Smooth muscle cell (in vitro differentiated cells): Measurements from ENCODE around the gene NLRP7. TPM values are rescaled to one million over a fixed set of nuclear protein-coding genes. Genes with fewer than 3 reads are reported as not detected.

Experiments used
- DNase-seq: peaks from one replicate; lab custom pipeline; 2025; ENCODE audit not compliant: unreplicated experiment; lab: John Stamatoyannopoulos, UW
- H2AFZ ChIP-seq: fragments of 200-600 bp; sonication (generic); 2 replicates; pipeline ENCODE4 v1.6.0; 2016; ENCODE audit warnings: antibody characterized with exemption, low read depth, mild to moderate bottlenecking
- H3F3A ChIP-seq: fragments of 200-600 bp; sonication (generic); 2 replicates; pipeline ENCODE4 v1.6.0; 2017; ENCODE audit warnings: antibody characterized with exemption, low read depth
- H3K27ac ChIP-seq: fragments of 200-600 bp; sonication (generic); 2 replicates; pipeline ENCODE4 v1.5.1; 2016; ENCODE audit warnings: low read depth, mild to moderate bottlenecking
- H3K27me3 ChIP-seq: fragments of 200-600 bp; sonication (generic); 2 replicates; pipeline ENCODE4 v1.6.1; 2016; ENCODE audit warnings: low read depth, mild to moderate bottlenecking
- H3K36me3 ChIP-seq: fragments of 200-600 bp; sonication (generic); 2 replicates; pipeline ENCODE4 v1.5.1; 2016; ENCODE audit warnings: low read depth
- H3K4me1 ChIP-seq: fragments of 200-600 bp; sonication (generic); 2 replicates; pipeline ENCODE4 v1.5.1; 2016; ENCODE audit warnings: low read depth
- H3K4me2 ChIP-seq: fragments of 200-600 bp; sonication (generic); 2 replicates; pipeline ENCODE4 v1.6.0; 2016; ENCODE audit warnings: mild to moderate bottlenecking
- H3K4me3 ChIP-seq: fragments of 200-600 bp; sonication (generic); 2 replicates; pipeline ENCODE4 v1.5.1; 2016; ENCODE audit warnings: mild to moderate bottlenecking
- H3K79me2 ChIP-seq: fragments of 200-600 bp; sonication (generic); 2 replicates; pipeline ENCODE4 v1.6.0; 2016; ENCODE audit warnings: low read depth, mild to moderate bottlenecking
- H3K9ac ChIP-seq: fragments of 200-600 bp; sonication (generic); 2 replicates; pipeline ENCODE4 v1.6.0; 2016; ENCODE audit warnings: low read depth
- H3K9me3 ChIP-seq: fragments of 200-600 bp; sonication (generic); replicated peaks from 2 replicates; pipeline ENCODE4 v1.5.1; 2016; ENCODE audit warnings: low read depth
- H4K20me1 ChIP-seq: fragments of 200-600 bp; sonication (generic); 2 replicates; pipeline ENCODE4 v1.6.0; 2016; ENCODE audit warnings: low read depth
- CTCF ChIP-seq: fragments of 200-600 bp; sonication (generic); IDR thresholded peaks from 2 replicates; pipeline ENCODE4 v1.5.1; 2017; ENCODE audit warnings: borderline replicate concordance, mild to moderate bottlenecking, antibody characterized with exemption; ENCODE audit not compliant: insufficient read depth, poor library complexity, severe bottlenecking
- WGBS: methylation state at CpG from one replicate; pipeline ENCODE4 v1.1.7; 2016; ENCODE audit warnings: low lambda C conversion rate; 5-methylcytosine and 5-hydroxymethylcytosine counted together
- polyA plus RNA-seq: library from polyadenylated mRNA; unstranded; fragments of >200 nt; fragmentation: Nextera tagmentation; extraction: Ambion mirVana; gene quantifications from 2 replicates; pipeline ENCODE4 v1.2.1, GENCODE V29; 2016
- total RNA-seq: library from RNA; depleted of rRNA; stranded (reverse); fragments of >200 nt; gene quantifications from 2 replicates; pipeline ENCODE4 v1.2.3, GENCODE V29; 2014

The NLRP7 gene
- total and polyA plus RNA-seq, 2 experiments from 2014 or later, result 0.18 to 0.29 TPM

- no peaks in the 10 kb centered on the region for H3F3A ChIP-seq
- WGBS, result 22% methylated on average over 7 of the region's 7 CpGs
- H3K27ac ChIP-seq, result no peak overlapping the region
- H3K9me3 ChIP-seq, result no peaks in the 10 kb centered on the region
- H3K27me3 ChIP-seq, result no peaks in the 10 kb centered on the region
- no peak overlapping the region for H3K4me3 ChIP-seq
- H3K36me3 ChIP-seq, result no peaks in the 10 kb centered on the region
- no peak for TF ChIP-seq CTCF
- no peak overlapping the region for H3K4me2 ChIP-seq
- no peak overlapping the region for H3K9ac ChIP-seq
- H2AFZ ChIP-seq, result no peak overlapping the region
- no peaks in the 10 kb centered on the region for H3K4me1 ChIP-seq
- DNase-seq, result no peak
- H4K20me1 ChIP-seq, result no peaks in the 10 kb centered on the region
- no peaks in the 10 kb centered on the region for H3K79me2 ChIP-seq
Observed at GRCh38 chr19:54893406-54893805, 53.9 kb downstream of the NLRP7 start.

- Histone ChIP-seq H3F3A (no peaks in the 10 kb centered on the region), H3K4me3 (no peak overlapping the region), H3K36me3 (no peaks in the 10 kb centered on the region), H4K20me1 (no peaks in the 10 kb centered on the region), H3K9ac (no peak overlapping the region), H3K27me3 (no peaks in the 10 kb centered on the region), H3K4me1 (no peaks in the 10 kb centered on the region), H3K9me3 (no peaks in the 10 kb centered on the region), H2AFZ (no peak overlapping the region), H3K27ac (no peak overlapping the region), H3K79me2 (no peaks in the 10 kb centered on the region), H3K4me2 (no peak overlapping the region)
- no peak for TF ChIP-seq CTCF
- 92% methylated on average over 11 of the region's 11 CpGs for WGBS
- DNase-seq, result no peak
Observed at GRCh38 chr19:54889566-54889965, 57.8 kb downstream of the NLRP7 start.

GRCh38 chr19:54888239-54888638 is 59.1 kb downstream of the NLRP7 start:
- no peak for DNase-seq
- Histone ChIP-seq H2AFZ (no peak overlapping the region), H3F3A (no peaks in the 10 kb centered on the region), H3K36me3 (no peaks in the 10 kb centered on the region), H3K27ac (no peak overlapping the region), H3K27me3 (no peaks in the 10 kb centered on the region), H3K4me1 (no peaks in the 10 kb centered on the region), H3K79me2 (no peaks in the 10 kb centered on the region), H4K20me1 (no peaks in the 10 kb centered on the region), H3K9ac (no peak overlapping the region), H3K4me2 (no peak overlapping the region), H3K4me3 (no peak overlapping the region), H3K9me3 (no peaks in the 10 kb centered on the region)
- 97% methylated on average over 10 of the region's 10 CpGs for WGBS
- TF ChIP-seq CTCF, result no peak

GRCh38 chr19:54883228-54883627 is 64.1 kb downstream of the NLRP7 start:
- no peaks in the 10 kb centered on the region for H3K79me2 ChIP-seq
- H3K9me3 ChIP-seq, result no peaks in the 10 kb centered on the region
- no peak for DNase-seq
- no peak overlapping the region for H2AFZ ChIP-seq
- no peaks in the 10 kb centered on the region for H3K4me1 ChIP-seq
- no peak overlapping the region for H3K4me2 ChIP-seq
- no peaks in the 10 kb centered on the region for H3K36me3 ChIP-seq
- TF ChIP-seq CTCF, result no peak
- no peaks in the 10 kb centered on the region for H3F3A ChIP-seq
- no peaks in the 10 kb centered on the region for H4K20me1 ChIP-seq
- no peak overlapping the region for H3K27ac ChIP-seq
- no peak overlapping the region for H3K9ac ChIP-seq
- no peaks in the 10 kb centered on the region for H3K27me3 ChIP-seq
- WGBS, result 88% methylated on average over 9 of the region's 9 CpGs
- no peak overlapping the region for H3K4me3 ChIP-seq
